ENCODE measurements around the gene PCDHGA6.

- TF ChIP-seq CTCF (conservative IDR thresholded peaks at IDR 0.05; ENCODE audit: low read depth, low read length) (no peak), EZH2phosphoT487 (IDR thresholded peaks at IDR 0.05; ENCODE audit: borderline replicate concordance, low read length) (no peak)
Measured at GRCh38 chr5:141369994-141370848, 3.5 kb upstream of the PCDHGA6 start, which contains the start of gene PCDHGB3.

Data from PC-3 (cell line).